HCT116 (cell line): ENCODE results near the gene SLC37A3. TPM values are rescaled to one million over a fixed set of nuclear protein-coding genes. Genes with fewer than 3 reads are reported as not detected.

Experiments used
- ATAC-seq: fragments of 200-7000 bp; cut with Tn5 transposase; 2 replicates; pipeline ENCODE4 v1.9.1; 2020; ENCODE audit warnings: mild to moderate bottlenecking, moderate library complexity
- BruUV-seq: library from RNA; stranded (reverse); fragments of 400-500 nt; replicated peaks from 2 replicates; lab custom pipeline; 2021; lab: Mats Ljungman, UMichigan
- CTCF ChIA-PET: fragments of 300-600 bp; sonication (Branson Sonifier 250); formaldehyde crosslinking; loops from one replicate; lab custom pipeline; 2021; ENCODE audit warnings: antibody characterized with exemption; lab: Charles Lee
- POLR2A ChIA-PET: fragments of 300-600, 350-600 bp; sonication (Branson Sonifier 250); formaldehyde crosslinking; loops from one replicate; lab custom pipeline; 2021; ENCODE audit warnings: antibody characterized with exemption; lab: Charles Lee
- RAD21 ChIA-PET, 2 experiments: fragments of 300-600 bp; sonication (Branson Sonifier 250); formaldehyde crosslinking; loops; one replicate each; lab custom pipeline; 2023; ENCODE audit warnings: low total read pairs in 2 of 2; ENCODE audit not compliant: uncharacterized antibody in 2 of 2, unreplicated experiment in 2 of 2, low non-redundant PET in 1 of 2; lab: Charles Lee
- DNase-seq: peaks from one replicate; pipeline ENCODE4 v3.0.0-alpha.2; 2010; ENCODE audit warnings: low read depth, low spot score
- H2AFZ ChIP-seq: fragments of 200-600 bp; shearing (Covaris generic), sonication (generic); 2 replicates; pipeline ENCODE4 v1.6.1; 2017; ENCODE audit warnings: low read depth, mixed run types, mixed read lengths, antibody characterized with exemption, low read length; ENCODE audit not compliant: poor library complexity, severe bottlenecking
- H3K27ac ChIP-seq: 2 replicates; pipeline ENCODE4 v1.5.1; 2012; ENCODE audit warnings: low read depth, low read length
- H3K27me3 ChIP-seq: fragments of 200-600 bp; sonication (generic); 2 replicates; pipeline ENCODE4 v1.6.1; 2016; ENCODE audit warnings: mixed run types, low read length, mixed read lengths; ENCODE audit not compliant: insufficient read depth
- H3K36me3 ChIP-seq, 2 experiments: fragments of 200-500 bp in 1 of 2; fragments of 200-600 bp in 1 of 2; sonication (Bioruptor generic) in 1 of 2; sonication (generic) in 1 of 2; 2 replicates each; pipeline versions ENCODE4 v1.5.1 to v1.6.1; 2014 to 2016; ENCODE audit warnings: low read length in 2 of 2, inconsistent platforms in 1 of 2, mixed read lengths in 1 of 2, mixed run types in 1 of 2; ENCODE audit not compliant: insufficient read depth in 2 of 2, control insufficient read depth in 1 of 2
- H3K4me1 ChIP-seq, 2 experiments: fragments of 200-600 bp in 1 of 2; sonication (generic) in 1 of 2; 2 replicates each; pipeline versions ENCODE4 v1.5.1 to v1.6.1; 2012 to 2017; ENCODE audit warnings: low read length in 2 of 2, inconsistent platforms in 1 of 2, mild to moderate bottlenecking in 1 of 2, mixed read lengths in 1 of 2, mixed run types in 1 of 2, moderate library complexity in 1 of 2; ENCODE audit not compliant: insufficient read depth in 2 of 2, control insufficient read depth in 1 of 2
- H3K4me2 ChIP-seq: fragments of 200-600 bp; sonication (generic); 2 replicates; pipeline ENCODE4 v1.6.1; 2017; ENCODE audit warnings: mixed run types, low read length, mixed read lengths
- H3K4me3 ChIP-seq, 2 experiments: fragments of 200-600 bp in 1 of 2; sonication (generic) in 1 of 2; replicated peaks in 1 of 2; 2 replicates each; pipeline ENCODE4 v1.5.1; 2011 to 2016; ENCODE audit warnings: low read length in 2 of 2, control low read depth in 1 of 2, low read depth in 1 of 2, mild to moderate bottlenecking in 1 of 2, mixed read lengths in 1 of 2, mixed run types in 1 of 2
- H3K79me2 ChIP-seq: fragments of 200-600 bp; sonication (generic); 2 replicates; pipeline ENCODE4 v1.6.1; 2017; ENCODE audit warnings: mild to moderate bottlenecking, mixed run types, low read length, moderate library complexity, mixed read lengths; ENCODE audit not compliant: insufficient read depth
- H3K9ac ChIP-seq: fragments of 200-600 bp; sonication (generic); 2 replicates; pipeline ENCODE4 v1.6.1; 2016; ENCODE audit warnings: low read length, mixed read lengths
- H3K9me2 ChIP-seq: fragments of 200-600 bp; sonication (generic), shearing (Covaris generic); 2 replicates; pipeline ENCODE4 v1.6.1; 2017; ENCODE audit warnings: mixed run types, mild to moderate bottlenecking, moderate library complexity; ENCODE audit not compliant: insufficient read depth
- H3K9me3 ChIP-seq, 2 experiments: fragments of 200-500 bp in 1 of 2; fragments of 200-600 bp in 1 of 2; sonication (Bioruptor generic) in 1 of 2; sonication (generic) in 1 of 2; 2 replicates each; pipeline ENCODE4 v1.6.1; 2014 to 2017; ENCODE audit warnings: low read length in 2 of 2, mixed read lengths in 2 of 2, inconsistent platforms in 1 of 2, low read depth in 1 of 2, mild to moderate bottlenecking in 1 of 2, mixed run types in 1 of 2, moderate library complexity in 1 of 2; ENCODE audit not compliant: control insufficient read depth in 1 of 2, insufficient read depth in 1 of 2
- H4K20me1 ChIP-seq: fragments of 200-600 bp; sonication (generic), shearing (Covaris generic); 2 replicates; pipeline ENCODE4 v1.6.1; 2017; ENCODE audit warnings: mixed run types, mild to moderate bottlenecking, moderate library complexity; ENCODE audit not compliant: insufficient read depth
- ATF3 ChIP-seq: IDR thresholded peaks from 2 replicates; pipeline ENCODE4 v1.6.1; 2012
- CBX3 ChIP-seq: IDR thresholded peaks from 2 replicates; pipeline ENCODE4 v1.6.1; 2012; ENCODE audit warnings: low read depth
- CEBPB ChIP-seq: IDR thresholded peaks from 2 replicates; pipeline ENCODE4 v1.6.1; 2012; ENCODE audit warnings: low read depth
- EGR1 ChIP-seq: IDR thresholded peaks from 2 replicates; pipeline ENCODE4 v1.6.1; 2012; ENCODE audit warnings: low read depth
- ELF1 ChIP-seq: IDR thresholded peaks from 2 replicates; pipeline ENCODE4 v1.6.1; 2012; ENCODE audit warnings: low read depth, borderline replicate concordance
- EZH2phosphoT487 ChIP-seq: fragments of 200-600 bp; IDR thresholded peaks from 2 replicates; pipeline ENCODE4 v1.6.1; 2018; ENCODE audit warnings: antibody characterized with exemption, borderline replicate concordance
- FOSL1 ChIP-seq: IDR thresholded peaks from 2 replicates; pipeline ENCODE4 v1.6.1; 2012; ENCODE audit warnings: low read depth
- JUND ChIP-seq: IDR thresholded peaks from 2 replicates; pipeline ENCODE4 v1.6.1; 2012
- MAX ChIP-seq: IDR thresholded peaks from 2 replicates; pipeline ENCODE4 v1.6.1; 2012
- POLR2A ChIP-seq: IDR thresholded peaks from 2 replicates; pipeline ENCODE4 v1.7.0; 2011; ENCODE audit warnings: borderline replicate concordance; ENCODE audit not compliant: insufficient read depth, insufficient read length; ENCODE audit errors: extremely low read depth
- RAD21 ChIP-seq: IDR thresholded peaks from 2 replicates; pipeline ENCODE4 v1.6.1; 2012; ENCODE audit warnings: low read depth, mild to moderate bottlenecking
- REST ChIP-seq: IDR thresholded peaks from 2 replicates; pipeline ENCODE4 v1.6.1; 2012; ENCODE audit warnings: low read depth
- SIN3A ChIP-seq: IDR thresholded peaks from 2 replicates; pipeline ENCODE4 v1.6.1; 2012; ENCODE audit warnings: low read depth
- SP1 ChIP-seq: IDR thresholded peaks from 2 replicates; pipeline ENCODE4 v1.6.1; 2012; ENCODE audit warnings: low read depth
- SRF ChIP-seq: IDR thresholded peaks from 2 replicates; pipeline ENCODE4 v1.6.1; 2012; ENCODE audit warnings: low read depth
- TCF7L2 ChIP-seq: IDR thresholded peaks from 2 replicates; pipeline ENCODE4 v1.7.0; 2011; ENCODE audit warnings: borderline replicate concordance, inconsistent platforms; ENCODE audit not compliant: insufficient read depth, insufficient read length; ENCODE audit errors: extremely low read depth
- YY1 ChIP-seq: IDR thresholded peaks from 2 replicates; pipeline ENCODE4 v1.6.1; 2011; ENCODE audit warnings: low read length, low read depth, moderate library complexity, mild to moderate bottlenecking; ENCODE audit not compliant: insufficient replicate concordance; ENCODE audit errors: extremely low read depth
- ZBTB33 ChIP-seq: IDR thresholded peaks from 2 replicates; pipeline ENCODE4 v1.6.1; 2011; ENCODE audit warnings: mild to moderate bottlenecking, low read length, moderate library complexity; ENCODE audit not compliant: insufficient replicate concordance; ENCODE audit errors: extremely low read depth
- ZFX ChIP-seq: fragments of 450-650 bp; IDR thresholded peaks from 2 replicates; pipeline ENCODE4 v1.6.1; 2017
- ZNF274 ChIP-seq: fragments of 200-500 bp; sonication (Bioruptor generic); IDR thresholded peaks from 2 replicates; pipeline ENCODE4 v1.6.1; 2014; ENCODE audit warnings: mild to moderate bottlenecking, low read depth, low read length, inconsistent platforms
- intact Hi-C: fragments of 100-400 bp; cut with micrococcal nuclease; formaldehyde crosslinking; loops from 2 replicates; pipeline ENCODE4 v1.10.0; 2022
- total RNA-seq: library from RNA; stranded (reverse); gene quantifications from one replicate; pipeline ENCODE4 v1.2.1, GENCODE V29; 2021; ENCODE audit not compliant: unreplicated experiment

SLC37A3 gene
- total RNA-seq, 1 experiment from 2014 or later: 41.8 TPM

DNA sequence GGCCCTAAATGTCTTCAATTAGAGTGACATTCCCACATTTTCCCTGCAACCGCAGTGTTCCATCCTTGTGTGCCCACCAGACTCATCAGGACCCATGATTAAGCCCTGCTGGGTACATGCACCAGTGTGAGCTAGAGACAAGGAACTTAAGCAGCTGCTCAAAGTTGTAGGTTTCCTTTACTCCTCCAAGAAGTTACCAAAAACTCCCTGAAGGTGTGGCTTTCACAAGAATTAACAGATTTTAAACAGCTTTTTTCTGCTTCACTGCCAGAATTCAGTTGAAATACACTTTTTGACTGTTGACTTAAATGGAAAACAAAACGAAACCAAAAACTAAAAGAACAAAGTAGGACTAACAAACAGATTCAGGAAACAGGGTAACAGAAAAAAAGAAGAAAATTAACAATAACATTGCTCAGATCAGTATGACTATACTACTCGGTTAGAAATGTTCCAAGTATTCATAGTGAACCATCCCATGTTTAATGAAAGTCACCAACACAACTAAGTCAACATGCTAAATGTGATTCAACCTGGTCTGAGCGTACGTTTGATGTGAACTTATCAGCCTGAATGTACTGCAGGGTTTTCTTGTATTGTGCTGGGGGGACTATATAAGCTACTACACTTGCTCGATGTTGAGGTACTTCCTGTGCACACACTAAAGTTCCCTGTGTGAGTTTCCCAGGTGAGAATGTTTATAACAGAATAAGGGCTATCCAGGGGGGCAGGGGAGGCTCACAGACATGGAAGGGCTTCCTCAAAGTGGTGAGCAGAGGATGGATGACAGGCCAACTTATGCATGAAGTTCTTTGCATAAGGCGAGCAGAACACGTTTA lies 22.2 kb downstream of the SLC37A3 start:
- Histone ChIP-seq H3K4me1 (no peaks in the 10 kb centered on the region), H3K9ac (no peak overlapping the region), H4K20me1 (no peaks in the 10 kb centered on the region), H3K9me2 (no peaks in the 10 kb centered on the region), H3K4me3 (no peak overlapping the region), H2AFZ (no peak overlapping the region), H3K36me3 (peaks cover 16 to 25% of the 10 kb centered on the region in 2 experiments; a peak in 3 of 4 replicates), H3K79me2 (peaks cover 5% of the 10 kb centered on the region; the same call in 1 of the 2 replicates), H3K27me3 (no peaks in the 10 kb centered on the region), H3K4me2 (no peak overlapping the region), H3K27ac (no peak overlapping the region), H3K9me3 (no peaks in the 10 kb centered on the region)
- intact Hi-C loops: no loop called here
- CTCF ChIA-PET: no interaction called here
- RAD21 ChIA-PET: no interaction called here
- no peak for ATAC-seq
- TF ChIP-seq EGR1: no peak
- TF ChIP-seq EZH2phosphoT487: no peak
- no peak for TF ChIP-seq ATF3
- no peak for TF ChIP-seq SRF
- TF ChIP-seq MAX: no peak
- no peak for TF ChIP-seq CEBPB
- TF ChIP-seq CBX3: no peak
- TF ChIP-seq SP1: no peak
- TF ChIP-seq RAD21: no peak
- no peak for TF ChIP-seq ZNF274
- no peak for TF ChIP-seq ZFX
- no peak for TF ChIP-seq REST
- no peak for TF ChIP-seq ZBTB33
- no peak for TF ChIP-seq TCF7L2
- no peak for TF ChIP-seq ELF1
- TF ChIP-seq POLR2A: no peak
- no peak for TF ChIP-seq YY1
- TF ChIP-seq FOSL1: no peak
- TF ChIP-seq SIN3A: no peak
- no peak for TF ChIP-seq JUND
- no peak for DNase-seq
- no TSS peak for BruUV-seq
- POLR2A ChIA-PET: no interaction called here
